Lower leg skin (tissue), 3 donors: ENCODE measurements around the gene PTPRCAP.

ENCODE experiments used
- CTCF ChIP-seq, 3 donors: fragments of 450-650 bp; IDR thresholded peaks; one replicate each; pipeline ENCODE4 v1.5.1; 2016; ENCODE audit warnings: antibody characterized with exemption in 3 of 3, mild to moderate bottlenecking in 3 of 3, moderate library complexity in 2 of 3
- POLR2A ChIP-seq, 2 donors: fragments of 450-650 bp; IDR thresholded peaks; one replicate each; pipeline ENCODE4 v1.6.1; 2016 to 2017; ENCODE audit warnings: antibody characterized with exemption in 2 of 2, mild to moderate bottlenecking in 1 of 2, moderate library complexity in 1 of 2

- TF ChIP-seq CTCF (IDR thresholded peaks at IDR 0.05) (no peak), POLR2A (IDR thresholded peaks at IDR 0.05) (no peak)
These were observed 4.4 kb upstream of the PTPRCAP start for GRCh38 chr11:67441731-67442351.
